ENCODE measurements around the gene IPO8. TPM values are rescaled to one million over a fixed set of nuclear protein-coding genes. Genes with fewer than 3 reads are reported as not detected.
A peak's percentile ranks its signal among the peaks of the same experiment; 100 is the strongest.

The IPO8 gene
- total and polyA plus RNA-seq, 2 of the 8 experiments (the other 6 are each of a cell fraction or from before 2014, with no cell fraction given): 7.2 to 59.8 TPM

- H3K56ac ChIP-seq (replicated peaks; ENCODE audit: insufficient read length, low read depth, low read length): no peak overlapping the region
- H3K23me2 ChIP-seq (ENCODE audit: low read depth, low read length): no peaks in the 10 kb centered on the region
- no peak for FAIRE-seq
- H3K79me1 ChIP-seq (ENCODE audit: low read depth, low read length): no peaks in the 10 kb centered on the region
- no peak overlapping the region for H3K4ac ChIP-seq (replicated peaks; ENCODE audit: insufficient read length, low read depth, low read length)
- H3K4me1 ChIP-seq (replicated peaks in 1 of 4; ENCODE audit: control insufficient read depth in 3 of 4, insufficient read depth in 4 of 4, low read length in 3 of 4): peaks cover 0 to 3% (median 1%) of the 10 kb centered on the region in 4 experiments; a peak in 2 of 7 replicates
- H2AK5ac ChIP-seq (ENCODE audit: low read depth, low read length): no peak overlapping the region
- H3K36me3 ChIP-seq (ENCODE audit: control insufficient read depth in 2 of 4, insufficient read depth in 4 of 4, low read length in 3 of 4): peaks cover 0 to 2% (median 0%) of the 10 kb centered on the region in 4 experiments; a peak in 3 of 8 replicates
- no peak overlapping the region for H4K91ac ChIP-seq (replicated peaks; ENCODE audit: insufficient read length, low read length)
- no peak overlapping the region for H3K14ac ChIP-seq (ENCODE audit: insufficient read length)
- ChIA-PET POLR2A (ENCODE audit: partially characterized antibody) (no interaction called here), CTCF (ENCODE audit: partially characterized antibody) (interaction anchor here (1.5 kb wide), 1 partner anchor 24 kb away, joined by 3 read pairs; no protein-coding TSS in a partner anchor)
- WGBS, 2 experiments (ENCODE audit: extremely low coverage in 1 of 2, insufficient coverage in 1 of 2, insufficient read length in 1 of 2, insufficient replicate concordance in 2 of 2, low coverage in 1 of 2, low lambda C conversion rate in 2 of 2, missing lambda C conversion rate in 1 of 2): 92% methylated on average over 4 of the region's 4 CpGs; no CpG with 5 or more reads in 1 of the 2 experiments
- H2BK12ac ChIP-seq (ENCODE audit: low read depth, low read length): no peak overlapping the region
- H4K20me1 ChIP-seq (replicated peaks in 1 of 2; ENCODE audit: control insufficient read depth in 1 of 2, insufficient read depth in 2 of 2, low read length in 2 of 2): no peaks in the 10 kb centered on the region
- H4K8ac ChIP-seq (ENCODE audit: extremely low read depth, insufficient read depth, low read length): no peak overlapping the region
- peak in 1 of 2 experiments; percentile 5 for DNase-seq (ENCODE audit: low read depth in 1 of 2, low spot score in 2 of 2)
- no peak overlapping the region for H3K4me2 ChIP-seq (ENCODE audit: insufficient read depth in 1 of 2, low read depth in 2 of 2, low read length in 2 of 2)
- no peak overlapping the region for H2BK20ac ChIP-seq (ENCODE audit: low read length)
- H3K79me2 ChIP-seq (ENCODE audit: control insufficient read depth in 1 of 2, insufficient read depth in 2 of 2, low read length in 2 of 2): no peaks in the 10 kb centered on the region
- no peak overlapping the region for H2BK5ac ChIP-seq (ENCODE audit: low read depth, low read length)
- H3K23ac ChIP-seq (ENCODE audit: insufficient read length): no peak overlapping the region
- H3K27ac ChIP-seq (ENCODE audit: low read depth, low read length): no peak overlapping the region
- H3K4me3 ChIP-seq (ENCODE audit: extremely low read depth in 1 of 4, insufficient read depth in 2 of 4, low read depth in 3 of 4, low read length in 4 of 4): no peak overlapping the region
- no peak overlapping the region for H2AFZ ChIP-seq (ENCODE audit: low read length)
- H3K27me3 ChIP-seq (replicated peaks in 1 of 4; ENCODE audit: control insufficient read depth in 3 of 4, extremely low read depth in 1 of 4, insufficient read depth in 3 of 4, low read length in 3 of 4): no peaks in the 10 kb centered on the region
- H4K5ac ChIP-seq (ENCODE audit: insufficient read length, low read depth, low read length): no peak overlapping the region
- no peak overlapping the region for H3K18ac ChIP-seq (ENCODE audit: extremely low read depth, low read length)
- no peak overlapping the region for H2BK120ac ChIP-seq (replicated peaks; ENCODE audit: low read depth, low read length)
- no peaks in the 10 kb centered on the region for H3K9me3 ChIP-seq (ENCODE audit: insufficient read depth in 2 of 2, low read depth in 1 of 2, low read length in 1 of 2)
- H2BK15ac ChIP-seq (ENCODE audit: low read length): no peak overlapping the region
- no peak overlapping the region for H3K9ac ChIP-seq (replicated peaks in 1 of 4; ENCODE audit: extremely low read depth in 1 of 4, low read depth in 3 of 4, low read length in 3 of 4)
- TF ChIP-seq SIRT6 (IDR thresholded peaks at IDR 0.05; ENCODE audit: low read length) (no peak), CREB1 (IDR thresholded peaks at IDR 0.05) (no peak), JUN (IDR thresholded peaks at IDR 0.05; ENCODE audit: low read depth, low read length) (no peak), CTBP2 (IDR thresholded peaks at IDR 0.05; ENCODE audit: borderline replicate concordance, insufficient read depth, insufficient read length, low read length) (no peak), RFX5 (IDR thresholded peaks at IDR 0.05; ENCODE audit: borderline replicate concordance, low read depth, low read length) (no peak), E2F6 (IDR thresholded peaks at IDR 0.05) (no peak), TEAD4 (IDR thresholded peaks at IDR 0.05; ENCODE audit: low read depth, low read length) (no peak), SP2 (IDR thresholded peaks at IDR 0.05; ENCODE audit: low read length) (no peak), BCL11A (IDR thresholded peaks at IDR 0.05; ENCODE audit: low read depth in 2 of 2, low read length in 2 of 2) (no peak), CEBPB (IDR thresholded peaks at IDR 0.05; ENCODE audit: low read depth, low read length) (no peak), EZH2 (IDR thresholded peaks at IDR 0.05; ENCODE audit: low read depth, low read length, severe bottlenecking) (no peak), BRCA1 (IDR thresholded peaks at IDR 0.05; ENCODE audit: low read depth, low read length) (no peak), NANOG (IDR thresholded peaks at IDR 0.05; ENCODE audit: insufficient read depth, low read depth, low read length, poor library complexity, severe bottlenecking) (no peak), CHD1 (IDR thresholded peaks at IDR 0.05; ENCODE audit: low read depth, low read length) (no peak), TAF1 (IDR thresholded peaks at IDR 0.05; ENCODE audit: low read depth, low read length) (no peak)
These were observed 52.3 kb downstream of the IPO8 start for GRCh38 chr12:30643366-30643765.
